HG02884 (cell line): Measurements from ENCODE around the gene TUBB6.

Experiments
- ATAC-seq: cut with Tn5 transposase; IDR thresholded peaks from one replicate; pipeline ENCODE4 v1.9.1; 2021; ENCODE audit warnings: mild to moderate bottlenecking, moderate library complexity; ENCODE audit not compliant: unreplicated experiment

Gene TUBB6

GRCh38 chr18:12313530-12314245, 5.6 kb downstream of the TUBB6 start:
- ATAC-seq = no peak

GRCh38 chr18:12314591-12315305, 6.7 kb downstream of the TUBB6 start:
- ATAC-seq = no peak

- ATAC-seq = peak; percentile 40
Observed at GRCh38 chr18:12315490-12315889, 7.4 kb downstream of the TUBB6 start.

- peak; percentile 1 for ATAC-seq
Observed at GRCh38 chr18:12315911-12316310, 7.9 kb downstream of the TUBB6 start.

GRCh38 chr18:12317664-12318333, 9.8 kb downstream of the TUBB6 start:
- ATAC-seq = no peak

GRCh38 chr18:12318334-12318697, 10.3 kb downstream of the TUBB6 start:
- no peak for ATAC-seq

- ATAC-seq = no peak
Observed at GRCh38 chr18:12318857-12319256, 10.8 kb downstream of the TUBB6 start.

GRCh38 chr18:12321333-12321732, 13.3 kb downstream of the TUBB6 start:
- peak; percentile 66 for ATAC-seq

- no peak for ATAC-seq
Observed at GRCh38 chr18:12324991-12325725, 17.1 kb downstream of the TUBB6 start.

GRCh38 chr18:12325726-12326245, 17.7 kb downstream of the TUBB6 start:
- ATAC-seq = no peak

- ATAC-seq = no peak
Observed at GRCh38 chr18:12326711-12327460, 18.8 kb downstream of the TUBB6 start.

GRCh38 chr18:12327510-12328178, 19.6 kb downstream of the TUBB6 start:
- ATAC-seq = peak; percentile 69

GRCh38 chr18:12328179-12328823, 20.3 kb downstream of the TUBB6 start:
- ATAC-seq = no peak

- no peak for ATAC-seq
Observed at GRCh38 chr18:12329125-12329698, 21.2 kb downstream of the TUBB6 start.

- ATAC-seq = no peak
Observed at GRCh38 chr18:12330766-12331165, 22.7 kb downstream of the TUBB6 start.

- ATAC-seq = no peak
Observed at GRCh38 chr18:12333506-12334290, 25.7 kb downstream of the TUBB6 start.

- ATAC-seq = no peak
Observed at GRCh38 chr18:12334366-12334808, 26.3 kb downstream of the TUBB6 start.

GRCh38 chr18:12334863-12335262, 26.8 kb downstream of the TUBB6 start:
- ATAC-seq = no peak
